ENCODE data around the gene DCAF10. TPM values are rescaled to one million over a fixed set of nuclear protein-coding genes. Genes with fewer than 3 reads are reported as not detected.

DCAF10 gene
- total and polyA plus RNA-seq, 10 of the 15 experiments (the other 5 are each of a cell fraction or from before 2014, with no cell fraction given), result 3.9 to 21.7 (median 9.8) TPM

- no peak for TF ChIP-seq SRF (IDR thresholded peaks at IDR 0.05; ENCODE audit: low read depth in 2 of 2, low read length in 2 of 2)
- no peak for TF ChIP-seq FOXM1 (IDR thresholded peaks at IDR 0.05; ENCODE audit: low read depth, low read length)
- TF ChIP-seq NFYB (IDR thresholded peaks at IDR 0.05; ENCODE audit: insufficient read depth, low read depth, low read length), result no peak
These were observed 115.4 kb downstream of the DCAF10 start (continued) for GRCh38 chr9:37915911-37916470.

- Histone ChIP-seq H3K27me3 (replicated peaks in 1 of 2; ENCODE audit: control insufficient read depth in 2 of 2, insufficient read depth in 2 of 2, low read length in 1 of 2) (no peaks in the 10 kb centered on the region), H3K9me3 (replicated peaks; ENCODE audit: control insufficient read depth, insufficient read depth, low read length) (no peaks in the 10 kb centered on the region; the same call in 2 of the 3 replicates), H4K20me1 (ENCODE audit: control insufficient read depth, insufficient read depth) (no peaks in the 10 kb centered on the region), H3K9ac (ENCODE audit: control insufficient read depth, insufficient read depth, low read length) (no peak overlapping the region), H3K4me2 (ENCODE audit: control insufficient read depth, insufficient read depth) (no peak overlapping the region), H3K4me3 (no peak overlapping the region), H3K27ac (ENCODE audit: control insufficient read depth, insufficient read depth) (no peak overlapping the region), H3K4me1 (ENCODE audit: control insufficient read depth, insufficient read depth, low read length) (no peaks in the 10 kb centered on the region; the same call in 1 of the 2 replicates), H2AFZ (ENCODE audit: control insufficient read depth, low read depth, low read length) (no peak overlapping the region), H3K79me2 (ENCODE audit: control insufficient read depth, insufficient read depth, low read length) (no peaks in the 10 kb centered on the region), H3K36me3 (ENCODE audit: control insufficient read depth in 2 of 2, insufficient read depth in 2 of 2, low read length in 1 of 2) (no peaks in the 10 kb centered on the region)
- POLR2A ChIA-PET, result interaction anchor here (0.7 kb wide), 1 partner anchor 186 kb away, joined by 4 read pairs; no protein-coding TSS in a partner anchor
- ATAC-seq (no peak), DNase-seq (ENCODE audit: low read depth, low spot score) (no peak), FAIRE-seq (no peak)
- in situ Hi-C loops (cut with MboI), result loop anchor here (5.0 to 25.0 kb wide), 2 partner anchors 51 to 771 kb away; no protein-coding TSS in a partner anchor
- WGBS (ENCODE audit: insufficient coverage, insufficient replicate concordance, low lambda C conversion rate, missing lambda C conversion rate), result 60% methylated on average over 18 of the region's 18 CpGs
- CTCF ChIA-PET, result interaction anchor here (1.2 to 9.5 kb wide), 7 partner anchors 9 to 446 kb away, joined by 3 to 120 read pairs (median 7); no protein-coding TSS in a partner anchor
- intact Hi-C loops (cut with micrococcal nuclease; ENCODE audit: unreplicated experiment), result no loop called here
- TF ChIP-seq ELK1 (IDR thresholded peaks at IDR 0.05; ENCODE audit: low read depth, low read length), result no peak
- SMC1A ChIA-PET (ENCODE audit: uncharacterized antibody, unreplicated experiment), result interaction anchor here (0.6 to 6.2 kb wide), 8 partner anchors 16 to 599 kb away, joined by 3 to 39 read pairs (median 3); no protein-coding TSS in a partner anchor
- no TSS peak for BruUV-seq (replicated peaks)
- RAD21 ChIA-PET (ENCODE audit: unreplicated experiment), result interaction anchor here (0.7 to 1.7 kb wide), 4 partner anchors 27 to 214 kb away, joined by 3 to 5 read pairs (median 4); no protein-coding TSS in a partner anchor
These were observed 116.1 kb downstream of the DCAF10 start for GRCh38 chr9:37916471-37917312.

Other genes with a start within 250 kb of the DCAF10 start
- gene FBXO10, start 224.4 kb upstream of the DCAF10 start, total RNA-seq (2014; rRNA removed), result 14.0 and 15.2 TPM in 2 replicates
- gene FBXO10, start 224.4 kb upstream of the DCAF10 start, total RNA-seq (2014; rRNA removed; fragmentation: Illumina TruSeq; extraction: Trizol), result 8.2 and 10.2 TPM in 2 replicates
- gene FBXO10, start 224.4 kb upstream of the DCAF10 start, total RNA-seq (2021), result 14.3 and 15.7 TPM in 2 replicates
- 2.2 and 2.4 TPM in 2 replicates for gene FBXO10, start 224.4 kb upstream of the DCAF10 start, polyA plus RNA-seq (2011; rRNA removed)
- gene FBXO10, start 224.4 kb upstream of the DCAF10 start, polyA plus RNA-seq (2014; fragmentation: Illumina TruSeq; extraction: Trizol), result 9.0 and 13.1 TPM in 2 replicates
- 1 to 10 TPM; 1.6 to 1.9 TPM for gene FBXO10, start 224.4 kb upstream of the DCAF10 start, polyA plus RNA-seq (2014; fragmentation: Nextera tagmentation; extraction: Ambion mirVana)
- 17.2 and 18.8 TPM in 2 replicates for gene FBXO10, start 224.4 kb upstream of the DCAF10 start, polyA plus RNA-seq (2014; rRNA removed)
- 1 to 10 TPM; 8.7 to 9.0 TPM for gene FBXO10, start 224.4 kb upstream of the DCAF10 start, polyA plus RNA-seq (2016; fragmentation: Nextera tagmentation; extraction: Ambion mirVana)
- gene TOMM5, start 208.2 kb upstream of the DCAF10 start, total RNA-seq (2014; rRNA removed), result 292 and 302 TPM in 2 replicates
- 262 and 276 TPM in 2 replicates for gene TOMM5, start 208.2 kb upstream of the DCAF10 start, total RNA-seq (2014; rRNA removed; fragmentation: Illumina TruSeq; extraction: Trizol)
- gene TOMM5, start 208.2 kb upstream of the DCAF10 start, total RNA-seq (2021), result 152 and 165 TPM in 2 replicates
- gene TOMM5, start 208.2 kb upstream of the DCAF10 start, polyA plus RNA-seq (2011; rRNA removed), result 290 and 355 TPM in 2 replicates
- 194 and 264 TPM in 2 replicates for gene TOMM5, start 208.2 kb upstream of the DCAF10 start, polyA plus RNA-seq (2014; fragmentation: Illumina TruSeq; extraction: Trizol)
- gene TOMM5, start 208.2 kb upstream of the DCAF10 start, polyA plus RNA-seq (2014; fragmentation: Nextera tagmentation; extraction: Ambion mirVana), result 1,000 to 10,000 TPM; 1,100 to 1,143 TPM
- gene TOMM5, start 208.2 kb upstream of the DCAF10 start, polyA plus RNA-seq (2014; rRNA removed), result 409 and 421 TPM in 2 replicates
- gene TOMM5, start 208.2 kb upstream of the DCAF10 start, polyA plus RNA-seq (2016; fragmentation: Nextera tagmentation; extraction: Ambion mirVana), result 100 to 1,000 TPM; 521 to 544 TPM
- 0.05 TPM in 1 of 2 replicates, not detected in the other for gene FRMPD1, start 149.8 kb upstream of the DCAF10 start, total RNA-seq (2014; rRNA removed)
- gene FRMPD1, start 149.8 kb upstream of the DCAF10 start, total RNA-seq (2014; rRNA removed; fragmentation: Illumina TruSeq; extraction: Trizol), result 0.04 TPM in 1 of 2 replicates, not detected in the other
- gene FRMPD1, start 149.8 kb upstream of the DCAF10 start, total RNA-seq (2021), result not detected in 2 replicates
- 0.01 and 0.05 TPM in 2 replicates for gene FRMPD1, start 149.8 kb upstream of the DCAF10 start, polyA plus RNA-seq (2011; rRNA removed)
- 0.01 TPM in 1 of 2 replicates, not detected in the other for gene FRMPD1, start 149.8 kb upstream of the DCAF10 start, polyA plus RNA-seq (2014; fragmentation: Illumina TruSeq; extraction: Trizol)
- gene FRMPD1, start 149.8 kb upstream of the DCAF10 start, polyA plus RNA-seq (2014; fragmentation: Nextera tagmentation; extraction: Ambion mirVana), result not detected
- gene FRMPD1, start 149.8 kb upstream of the DCAF10 start, polyA plus RNA-seq (2014; rRNA removed), result 0.01 TPM in 1 of 2 replicates, not detected in the other
- under 1 TPM in 1 of 2 experiments, not detected in 1; 0.08 TPM for gene FRMPD1, start 149.8 kb upstream of the DCAF10 start, polyA plus RNA-seq (2016; fragmentation: Nextera tagmentation; extraction: Ambion mirVana)
- 3.2 and 3.7 TPM in 2 replicates for gene TRMT10B, start 47.0 kb upstream of the DCAF10 start, total RNA-seq (2014; rRNA removed)
- 5.5 and 5.9 TPM in 2 replicates for gene TRMT10B, start 47.0 kb upstream of the DCAF10 start, total RNA-seq (2014; rRNA removed; fragmentation: Illumina TruSeq; extraction: Trizol)
- 4.7 and 5.9 TPM in 2 replicates for gene TRMT10B, start 47.0 kb upstream of the DCAF10 start, total RNA-seq (2021)
- 10.2 and 12.7 TPM in 2 replicates for gene TRMT10B, start 47.0 kb upstream of the DCAF10 start, polyA plus RNA-seq (2011; rRNA removed)
- 11.7 and 13.0 TPM in 2 replicates for gene TRMT10B, start 47.0 kb upstream of the DCAF10 start, polyA plus RNA-seq (2014; fragmentation: Illumina TruSeq; extraction: Trizol)
- 1 to 10 TPM; 5.0 to 7.6 TPM for gene TRMT10B, start 47.0 kb upstream of the DCAF10 start, polyA plus RNA-seq (2014; fragmentation: Nextera tagmentation; extraction: Ambion mirVana)
- 3.9 and 6.0 TPM in 2 replicates for gene TRMT10B, start 47.0 kb upstream of the DCAF10 start, polyA plus RNA-seq (2014; rRNA removed)
- gene TRMT10B, start 47.0 kb upstream of the DCAF10 start, polyA plus RNA-seq (2016; fragmentation: Nextera tagmentation; extraction: Ambion mirVana), result 1 to 10 TPM; 8.6 TPM
- gene EXOSC3, start 15.7 kb upstream of the DCAF10 start, total RNA-seq (2014; rRNA removed), result 63.5 and 77.4 TPM in 2 replicates
- gene EXOSC3, start 15.7 kb upstream of the DCAF10 start, total RNA-seq (2014; rRNA removed; fragmentation: Illumina TruSeq; extraction: Trizol), result 42.3 and 45.9 TPM in 2 replicates
- gene EXOSC3, start 15.7 kb upstream of the DCAF10 start, total RNA-seq (2021), result 73.5 and 79.2 TPM in 2 replicates
- gene EXOSC3, start 15.7 kb upstream of the DCAF10 start, polyA plus RNA-seq (2011; rRNA removed), result 54.4 and 83.4 TPM in 2 replicates
- 58.2 and 59.2 TPM in 2 replicates for gene EXOSC3, start 15.7 kb upstream of the DCAF10 start, polyA plus RNA-seq (2014; fragmentation: Illumina TruSeq; extraction: Trizol)
- 10 to 100 TPM in 1 of 2 experiments, 1 to 10 TPM in 1; 8.2 to 20.3 TPM for gene EXOSC3, start 15.7 kb upstream of the DCAF10 start, polyA plus RNA-seq (2014; fragmentation: Nextera tagmentation; extraction: Ambion mirVana)
- 109 and 115 TPM in 2 replicates for gene EXOSC3, start 15.7 kb upstream of the DCAF10 start, polyA plus RNA-seq (2014; rRNA removed)
- 100 to 1,000 TPM; 149 to 161 TPM for gene EXOSC3, start 15.7 kb upstream of the DCAF10 start, polyA plus RNA-seq (2016; fragmentation: Nextera tagmentation; extraction: Ambion mirVana)
- 29.2 and 29.3 TPM in 2 replicates for gene SLC25A51, start 103.3 kb downstream of the DCAF10 start, total RNA-seq (2014; rRNA removed)
- gene SLC25A51, start 103.3 kb downstream of the DCAF10 start, total RNA-seq (2014; rRNA removed; fragmentation: Illumina TruSeq; extraction: Trizol), result 27.5 and 27.7 TPM in 2 replicates
- 23.9 and 24.2 TPM in 2 replicates for gene SLC25A51, start 103.3 kb downstream of the DCAF10 start, total RNA-seq (2021)
- 25.3 and 25.5 TPM in 2 replicates for gene SLC25A51, start 103.3 kb downstream of the DCAF10 start, polyA plus RNA-seq (2011; rRNA removed)
- 11.7 and 13.8 TPM in 2 replicates for gene SLC25A51, start 103.3 kb downstream of the DCAF10 start, polyA plus RNA-seq (2014; fragmentation: Illumina TruSeq; extraction: Trizol)
- 1 to 10 TPM; 3.8 to 6.1 TPM for gene SLC25A51, start 103.3 kb downstream of the DCAF10 start, polyA plus RNA-seq (2014; fragmentation: Nextera tagmentation; extraction: Ambion mirVana)
- gene SLC25A51, start 103.3 kb downstream of the DCAF10 start, polyA plus RNA-seq (2014; rRNA removed), result 11.2 and 12.7 TPM in 2 replicates
- 10 to 100 TPM; 10.8 to 11.2 TPM for gene SLC25A51, start 103.3 kb downstream of the DCAF10 start, polyA plus RNA-seq (2016; fragmentation: Nextera tagmentation; extraction: Ambion mirVana)

Measured in GM12878 (cell line).